Transverse colon (tissue), 4 donors: ENCODE measurements around the gene GNG4. TPM values are rescaled to one million over a fixed set of nuclear protein-coding genes. Genes with fewer than 3 reads are reported as not detected.

Source experiments
- DNase-seq: peaks from one replicate; pipeline ENCODE4 v3.0.0-alpha.2; 2019
- H3K27ac ChIP-seq, 4 donors: fragments of 200-600 bp; sonication (generic); 2 replicates each; pipeline ENCODE4 v1.5.1; 2016 to 2018; ENCODE audit warnings: inconsistent platforms in 4 of 4
- H3K27me3 ChIP-seq: fragments of 200-600 bp; sonication (generic); 2 replicates; pipeline ENCODE4 v1.5.1; 2017; ENCODE audit warnings: inconsistent platforms
- H3K36me3 ChIP-seq, 4 donors: fragments of 200-600 bp; sonication (generic); 2 replicates each; pipeline ENCODE4 v1.5.1; 2017 to 2019; ENCODE audit warnings: inconsistent platforms in 4 of 4
- H3K4me1 ChIP-seq, 4 donors: fragments of 200-600 bp; sonication (generic); 2 replicates each; pipeline ENCODE4 v1.5.1; 2017 to 2020; ENCODE audit warnings: inconsistent platforms in 4 of 4
- H3K4me3 ChIP-seq, 4 donors: fragments of 200-600 bp; sonication (generic); 1 replicate in 1 of 4; 2 replicates in 3 of 4; pipeline versions ENCODE4 v1.5.1 to v1.6.1; 2017 to 2019; ENCODE audit warnings: inconsistent platforms in 4 of 4
- H3K9me3 ChIP-seq, 2 donors: fragments of 200-600 bp; sonication (generic); 2 replicates each; pipeline ENCODE4 v1.5.1; 2017 to 2019; ENCODE audit warnings: inconsistent platforms in 2 of 2
- CTCF ChIP-seq, 5 experiments: fragments of 200-600 bp in 3 of 5; fragments of 450-650 bp in 2 of 5; sonication (generic) in 3 of 5; IDR thresholded peaks; 1 replicate in 2 of 5; 2 replicates in 3 of 5; pipeline ENCODE4 v1.5.1; 2016 to 2017; ENCODE audit warnings: antibody characterized with exemption in 5 of 5, inconsistent platforms in 3 of 5, mild to moderate bottlenecking in 2 of 5, moderate library complexity in 1 of 5
- EP300 ChIP-seq: sonication (generic); formaldehyde crosslinking; IDR thresholded peaks from one replicate; pipeline ENCODE4 v1.6.1; 2017; ENCODE audit warnings: antibody characterized with exemption, low read depth
- POLR2A ChIP-seq: fragments of 450-650 bp; IDR thresholded peaks from one replicate; pipeline ENCODE4 v1.6.1; 2016; ENCODE audit warnings: antibody characterized with exemption, mild to moderate bottlenecking, moderate library complexity
- POLR2AphosphoS5 ChIP-seq, 3 donors: sonication (generic); formaldehyde crosslinking; IDR thresholded peaks; one replicate each; pipeline ENCODE4 v1.6.1; 2016; ENCODE audit warnings: antibody characterized with exemption in 3 of 3
- WGBS, 2 donors: methylation state at CpG; one replicate each; pipeline ENCODE4 v1.1.5; 2018; ENCODE audit warnings: low coverage in 1 of 2; 5-methylcytosine and 5-hydroxymethylcytosine counted together
- in situ Hi-C, 4 donors: fragments of 200-750 bp; cut with MboI; loops; one replicate each; pipeline versions ENCODE4 v1.15.0 to v1.15.1; 2017; ENCODE audit warnings: low sequenced_read_pairs in 3 of 4, low pct_ligation_motif_present in 1 of 4, low pct_unique_long_range_greater_than_20kb in 1 of 4
- intact Hi-C: fragments of 100-400 bp; cut with DNase I; formaldehyde crosslinking; loops from one replicate; pipeline ENCODE4 v1.15.1; 2023; ENCODE audit warnings: low total_unique reads
- total RNA-seq, 4 donors: library from RNA; depleted of rRNA; stranded (reverse); fragments of >200 nt; gene quantifications; one replicate each; pipeline ENCODE4 v1.1.0, GENCODE V29; 2016

Gene GNG4
- total RNA-seq, 4 donors from 2014 or later: 0.37 to 6.8 (median 5.5) TPM

GRCh38 chr1:235511470-235512240 is 137.9 kb downstream of the GNG4 start:
- H3K27ac ChIP-seq: no peak overlapping the region
- no peaks in the 10 kb centered on the region for H3K27me3 ChIP-seq
- no peaks in the 10 kb centered on the region for H3K4me1 ChIP-seq
- in situ Hi-C loops: loop anchor here (25.0 kb wide), 3 partner anchors 226 to 451 kb away; no protein-coding TSS in a partner anchor
- no peak for TF ChIP-seq EP300
- TF ChIP-seq POLR2AphosphoS5 (IDR thresholded peaks at IDR 0.05): no peak
- TF ChIP-seq POLR2A: no peak
- TF ChIP-seq CTCF (IDR thresholded peaks at IDR 0.05): no peak
- 79% methylated on average over 13 of the region's 13 CpGs; no CpG with 5 or more reads in 1 of the 2 donors for WGBS, 2 donors
- H3K4me3 ChIP-seq: no peak overlapping the region
- intact Hi-C loops: no loop called here
- H3K9me3 ChIP-seq: no peaks in the 10 kb centered on the region
- H3K36me3 ChIP-seq: no peaks in the 10 kb centered on the region
- no peak for DNase-seq

- 80% methylated on average over 6 of the region's 6 CpGs for WGBS, 2 donors
Observed at GRCh38 chr1:235510823-235511222, 138.8 kb downstream of the GNG4 start.

GRCh38 chr1:235507623-235508022 is 142.0 kb downstream of the GNG4 start:
- H3K4me1 ChIP-seq: peaks cover 0 to 12% (median 9%) of the 10 kb centered on the region in 4 donors
- 59 to 65% methylated on average over 3 of the region's 3 CpGs for WGBS, 2 donors
- no peaks in the 10 kb centered on the region for H3K9me3 ChIP-seq
- DNase-seq: no peak
- no peak overlapping the region for H3K4me3 ChIP-seq
- no peak for TF ChIP-seq CTCF (IDR thresholded peaks at IDR 0.05)
- TF ChIP-seq POLR2A: no peak
- no peak for TF ChIP-seq EP300
- TF ChIP-seq POLR2AphosphoS5 (IDR thresholded peaks at IDR 0.05): no peak
- intact Hi-C loops: no loop called here
- H3K27me3 ChIP-seq: no peaks in the 10 kb centered on the region
- in situ Hi-C loops: loop anchor here (25.0 kb wide), 3 partner anchors 230 to 455 kb away; no protein-coding TSS in a partner anchor
- H3K27ac ChIP-seq: no peak overlapping the region
- no peaks in the 10 kb centered on the region for H3K36me3 ChIP-seq

More at GRCh38 chr1:235510823-235511222, 138.8 kb downstream of the GNG4 start:
- Histone ChIP-seq H3K4me3 (no peak overlapping the region), H3K4me1 (peaks cover 0 to 4% (median 2%) of the 10 kb centered on the region in 4 donors), H3K27me3 (no peaks in the 10 kb centered on the region), H3K36me3 (no peaks in the 10 kb centered on the region), H3K27ac (no peak overlapping the region), H3K9me3 (no peaks in the 10 kb centered on the region)
- TF ChIP-seq POLR2AphosphoS5 (IDR thresholded peaks at IDR 0.05) (no peak), CTCF (IDR thresholded peaks at IDR 0.05) (no peak), POLR2A (no peak), EP300 (no peak)
- no peak for DNase-seq
- in situ Hi-C loops (loop anchor here (25.0 kb wide), 3 partner anchors 226 to 451 kb away; no protein-coding TSS in a partner anchor), intact Hi-C loops (no loop called here)

- Histone ChIP-seq H3K27ac (peak overlapping the region; percentile 94 to 100 (median 98)), H3K4me3 (peak overlapping the region; percentile 53 to 86 (median 78)), H3K9me3 (no peaks in the 10 kb centered on the region), H3K27me3 (no peaks in the 10 kb centered on the region), H3K4me1 (peaks cover 0 to 26% (median 22%) of the 10 kb centered on the region in 4 donors), H3K36me3 (no peaks in the 10 kb centered on the region)
- in situ Hi-C loops: loop anchor here (25.0 kb wide), 3 partner anchors 233 to 458 kb away; no protein-coding TSS in a partner anchor
- TF ChIP-seq POLR2A (peak; percentile 74), POLR2AphosphoS5 (IDR thresholded peaks at IDR 0.05) (peak in 2 of 3 donors; percentile 62 to 83), CTCF (IDR thresholded peaks at IDR 0.05) (peak; percentile 70 to 98 (median 83)), EP300 (peak; percentile 9)
- 1% methylated on average over 50 of the region's 61 CpGs; no CpG with 5 or more reads in 1 of the 2 donors for WGBS, 2 donors
- intact Hi-C loops: no loop called here
- peak; percentile 100 for DNase-seq
Observed at GRCh38 chr1:235504494-235505222, 144.9 kb downstream of the GNG4 start.
